HG03378 (cell line): Measurements from ENCODE around the gene RPL12.
"Not testable (repeated sequence)": the region's sequence is repeated elsewhere in the genome, so short reads cannot be mapped to it uniquely, and the experiment has no call there.

ENCODE experiments used
- ATAC-seq: cut with Tn5 transposase; IDR thresholded peaks from one replicate; pipeline ENCODE4 v1.9.1; 2021; ENCODE audit warnings: mild to moderate bottlenecking, moderate library complexity; ENCODE audit not compliant: unreplicated experiment

The RPL12 gene

GRCh38 chr9:127470662-127471061 is 19.5 kb upstream of the RPL12 start:
- ATAC-seq: no peak

DNA sequence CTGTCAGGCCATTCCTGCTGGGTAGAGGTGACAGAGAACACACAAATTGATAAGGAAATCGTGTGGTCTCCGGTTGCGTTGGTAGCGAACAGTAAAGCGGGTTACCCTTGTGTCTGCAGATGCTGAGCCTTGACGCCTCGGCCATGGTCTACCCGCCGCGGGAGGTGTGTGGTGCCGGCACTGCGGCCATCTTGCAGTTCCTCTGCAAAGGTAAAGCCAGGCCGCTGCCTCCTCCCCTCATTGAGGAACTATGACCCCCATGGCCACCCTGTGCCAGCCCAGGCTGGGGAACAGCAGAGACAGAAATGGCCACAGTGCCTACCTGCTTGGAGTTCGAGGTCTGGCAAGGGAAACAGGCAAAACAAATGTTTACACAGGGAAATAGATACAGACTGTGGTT is 16.4 kb upstream of the RPL12 start:
- no peak for ATAC-seq

DNA sequence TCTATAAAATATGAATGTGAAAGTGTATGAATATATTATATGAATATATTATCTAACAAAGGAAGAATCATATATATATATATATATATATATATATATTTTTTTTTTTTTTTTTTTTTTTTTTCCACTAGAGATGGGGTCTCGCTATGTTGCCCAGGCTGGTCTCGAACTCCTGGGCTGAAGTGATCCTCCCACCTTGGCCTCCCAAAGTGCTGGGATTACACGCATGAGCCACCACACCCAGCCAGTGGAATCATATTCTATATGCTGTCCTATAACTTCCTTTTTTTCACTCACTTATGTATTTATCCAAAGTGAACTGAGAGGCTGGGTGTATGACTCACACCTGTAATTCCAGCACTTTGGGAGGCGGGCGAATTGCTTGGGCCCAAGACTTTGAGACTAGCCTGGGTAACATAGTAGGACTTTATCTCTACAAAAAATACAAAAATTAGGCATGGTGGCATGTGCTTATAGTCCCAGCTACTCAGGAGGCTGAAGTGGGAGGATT is 15.3 kb upstream of the RPL12 start:
- not testable (repeated sequence) for ATAC-seq

DNA sequence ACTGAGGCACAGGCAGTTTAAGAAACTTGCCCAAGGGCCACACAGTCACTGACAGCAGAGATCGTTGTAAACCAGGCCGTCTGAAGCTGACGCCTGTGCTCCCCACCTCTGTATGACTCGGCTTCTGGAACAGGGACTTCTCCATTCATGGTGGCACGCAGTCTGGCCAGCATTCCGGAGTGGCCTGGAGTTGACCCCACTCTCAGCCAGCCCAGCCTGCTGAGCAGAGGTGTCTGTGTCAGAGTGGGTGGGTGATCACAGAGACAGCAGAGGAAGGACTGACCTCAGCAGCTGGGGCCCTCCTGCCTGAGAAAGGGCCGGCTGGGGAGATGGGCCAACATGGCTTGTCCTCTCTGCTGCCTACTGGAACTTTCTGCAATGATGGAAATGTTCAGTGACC is 12.7 kb upstream of the RPL12 start:
- no peak for ATAC-seq

- no peak for ATAC-seq
Observed at GRCh38 chr9:127463382-127463781, 12.2 kb upstream of the RPL12 start.

- ATAC-seq: no peak
Observed at GRCh38 chr9:127458921-127459320, 7.7 kb upstream of the RPL12 start.

DNA sequence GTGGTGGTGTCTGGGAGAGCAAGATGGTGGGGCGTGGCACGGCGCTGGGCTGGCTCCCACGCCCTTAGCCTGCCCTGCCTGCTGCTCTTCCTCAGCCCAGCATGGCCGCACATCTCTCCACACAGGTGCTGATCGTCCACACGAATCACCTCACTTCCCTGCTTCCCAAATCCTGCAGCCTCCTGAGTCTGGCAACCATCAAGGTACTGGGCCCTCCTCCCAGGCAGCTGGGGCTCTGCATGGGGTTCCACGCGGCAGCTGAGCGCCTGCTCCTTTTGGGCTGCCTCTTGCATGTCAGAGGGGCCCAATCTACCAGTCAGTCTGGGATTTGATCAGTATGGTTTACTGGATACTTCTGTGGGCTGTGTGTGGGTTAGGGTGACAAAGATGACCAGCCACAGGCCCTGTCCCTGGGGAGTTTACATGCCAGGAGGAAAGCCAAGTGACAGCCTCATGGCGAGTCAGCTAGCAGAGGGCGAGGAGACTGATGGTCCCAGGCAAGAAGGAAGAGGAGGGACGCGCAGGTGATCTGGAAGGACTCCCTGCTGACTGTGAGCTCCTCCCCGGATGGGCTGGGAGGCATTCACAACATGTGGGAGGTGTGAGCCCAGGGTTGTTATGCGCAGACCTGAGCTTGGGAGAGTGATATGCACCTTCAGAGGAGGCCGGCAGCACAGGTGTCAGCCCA is 6.1 kb upstream of the RPL12 start:
- ATAC-seq: no peak

DNA sequence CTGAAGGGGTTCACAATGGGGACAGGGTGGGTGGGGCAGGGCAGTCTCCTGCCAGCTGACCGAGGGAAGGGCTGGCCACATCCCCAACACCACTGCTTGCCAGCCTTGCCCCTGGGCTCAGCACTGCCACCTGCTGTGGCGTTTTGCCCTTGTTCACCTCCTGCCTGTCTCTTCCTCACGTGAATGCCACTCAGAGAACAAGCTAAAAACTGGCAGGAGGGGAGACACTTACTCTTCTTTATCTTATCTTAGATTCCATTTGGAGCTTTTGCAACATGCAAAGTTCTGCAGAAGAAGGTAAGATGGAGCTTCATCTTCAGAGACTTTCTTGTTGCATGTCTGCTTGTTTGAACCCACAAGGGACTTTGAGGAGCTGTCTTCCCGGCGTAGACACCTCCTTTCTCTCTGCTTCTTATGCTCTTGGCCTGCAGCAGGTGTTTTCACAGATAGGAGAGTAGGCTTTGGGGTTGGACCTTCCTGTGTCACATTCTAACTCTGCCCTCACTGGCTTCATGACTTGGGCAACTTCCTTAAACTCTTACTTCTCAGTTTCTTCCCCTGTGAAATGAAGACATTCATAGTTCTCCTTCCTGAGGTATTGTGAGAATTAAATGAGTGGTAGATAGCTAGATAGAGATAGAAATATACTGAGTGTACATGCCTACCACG is 4.3 kb upstream of the RPL12 start:
- no peak for ATAC-seq

DNA sequence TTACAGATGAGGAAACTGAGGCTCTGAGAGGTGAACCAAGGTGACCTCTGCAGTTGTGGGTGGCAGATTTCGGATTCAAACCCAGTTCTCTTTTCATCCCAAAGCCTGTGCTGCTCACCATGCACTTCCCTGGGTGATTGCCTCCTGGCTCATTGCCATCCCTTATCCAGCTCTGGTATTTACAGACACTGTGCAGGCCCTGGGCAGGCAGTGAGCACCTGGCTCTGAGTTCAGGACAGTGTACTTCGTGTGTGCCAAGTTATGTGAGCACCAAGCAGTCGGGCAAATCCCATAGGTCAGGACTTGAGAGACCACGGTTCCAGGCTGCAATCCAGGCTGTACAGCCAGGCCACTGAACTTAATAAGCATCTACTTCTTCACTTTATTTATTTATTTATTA is 1.5 kb upstream of the RPL12 start:
- no peak for ATAC-seq

- peak; percentile 3 for ATAC-seq
Observed at GRCh38 chr9:127451858-127452656, 851 bp upstream of the RPL12 start.

GRCh38 chr9:127451608-127451857 is 327 bp upstream of the RPL12 start:
- peak; percentile 25 for ATAC-seq

DNA sequence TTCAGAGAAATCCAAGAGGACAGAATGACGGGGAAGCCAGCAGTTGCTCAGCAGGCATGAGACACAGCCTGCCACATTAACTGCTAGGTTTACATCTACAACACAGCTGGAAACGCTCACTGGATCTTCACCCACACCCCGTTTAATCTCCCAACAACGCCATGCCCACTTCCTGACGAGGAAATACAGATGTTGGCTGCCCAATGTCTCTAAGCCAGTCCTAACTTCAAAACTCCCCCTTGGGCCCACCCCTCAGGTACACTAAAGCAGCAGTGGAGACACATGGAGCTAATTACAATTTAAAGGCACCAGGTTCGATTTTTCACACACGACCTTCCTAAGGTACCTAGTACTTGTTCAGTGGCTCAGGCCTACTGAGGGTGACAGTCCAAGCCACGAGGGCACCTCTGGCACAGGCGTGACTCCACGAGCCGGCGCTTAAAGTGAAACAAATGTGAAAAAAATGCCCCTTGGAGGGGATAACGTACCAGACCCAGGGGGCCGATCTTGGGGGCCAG is 904 bp downstream of the RPL12 start:
- no peak for ATAC-seq

DNA sequence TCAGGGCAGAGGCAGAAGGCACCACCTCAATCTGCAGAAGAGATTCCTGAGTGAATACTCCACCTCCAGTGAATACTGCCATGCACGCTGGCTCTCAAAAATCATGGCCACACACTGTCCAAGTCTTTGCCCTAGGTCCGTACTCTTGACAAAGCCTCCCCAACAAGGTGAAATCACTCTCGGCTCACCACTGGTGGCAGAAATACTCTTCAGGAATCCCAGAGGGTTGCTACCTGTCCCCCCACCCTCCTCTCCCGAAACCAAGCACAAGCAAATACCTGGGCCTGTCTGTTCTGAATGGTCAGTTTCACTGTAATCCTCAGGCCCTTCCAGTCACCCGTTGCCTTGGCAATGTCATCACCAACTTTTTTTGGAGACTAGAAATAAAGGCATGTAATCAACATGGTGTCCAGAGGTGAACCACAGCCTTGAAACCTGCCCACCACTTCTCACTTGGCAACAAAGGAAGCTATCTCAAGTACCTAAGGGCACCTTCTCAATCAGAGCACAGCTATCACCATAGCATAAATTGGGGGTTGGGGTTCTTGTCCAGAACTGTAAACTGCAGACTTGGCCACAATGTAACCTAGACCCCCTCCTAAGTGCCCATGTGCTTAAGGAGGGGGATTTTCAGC is 1.8 kb downstream of the RPL12 start:
- ATAC-seq: no peak

DNA sequence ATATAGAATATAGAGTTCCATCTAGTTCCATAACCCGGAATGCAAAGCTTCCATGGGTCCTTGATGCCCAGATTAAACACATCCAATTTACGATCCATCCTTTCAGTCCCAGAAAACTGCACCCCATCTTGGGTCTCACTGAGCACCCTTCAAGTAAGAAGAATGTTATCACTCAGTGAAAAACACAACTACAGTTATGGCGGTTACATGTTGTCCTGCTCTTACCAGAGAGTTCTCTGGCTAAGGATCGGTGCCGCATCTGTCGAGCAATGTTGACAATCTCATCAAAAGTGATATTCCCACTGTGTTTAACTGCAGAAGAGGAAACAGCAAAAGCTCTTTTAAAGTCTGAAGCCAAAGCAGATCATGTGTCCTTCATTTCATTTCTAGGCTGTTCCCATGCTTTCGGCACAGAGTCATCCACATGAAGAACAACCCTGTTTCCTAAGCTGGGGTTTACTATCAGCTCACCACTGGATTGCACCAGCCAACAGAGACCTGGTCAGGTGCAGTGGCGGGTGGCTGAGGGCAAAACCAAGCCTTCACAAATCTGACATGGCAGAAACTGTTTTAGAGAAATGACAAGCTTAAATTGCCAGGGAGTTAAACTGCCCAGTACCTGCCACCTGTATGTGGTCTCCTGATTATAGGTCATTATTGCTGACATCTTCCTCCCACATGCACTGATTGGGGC is 2.9 kb downstream of the RPL12 start:
- no peak for ATAC-seq

DNA sequence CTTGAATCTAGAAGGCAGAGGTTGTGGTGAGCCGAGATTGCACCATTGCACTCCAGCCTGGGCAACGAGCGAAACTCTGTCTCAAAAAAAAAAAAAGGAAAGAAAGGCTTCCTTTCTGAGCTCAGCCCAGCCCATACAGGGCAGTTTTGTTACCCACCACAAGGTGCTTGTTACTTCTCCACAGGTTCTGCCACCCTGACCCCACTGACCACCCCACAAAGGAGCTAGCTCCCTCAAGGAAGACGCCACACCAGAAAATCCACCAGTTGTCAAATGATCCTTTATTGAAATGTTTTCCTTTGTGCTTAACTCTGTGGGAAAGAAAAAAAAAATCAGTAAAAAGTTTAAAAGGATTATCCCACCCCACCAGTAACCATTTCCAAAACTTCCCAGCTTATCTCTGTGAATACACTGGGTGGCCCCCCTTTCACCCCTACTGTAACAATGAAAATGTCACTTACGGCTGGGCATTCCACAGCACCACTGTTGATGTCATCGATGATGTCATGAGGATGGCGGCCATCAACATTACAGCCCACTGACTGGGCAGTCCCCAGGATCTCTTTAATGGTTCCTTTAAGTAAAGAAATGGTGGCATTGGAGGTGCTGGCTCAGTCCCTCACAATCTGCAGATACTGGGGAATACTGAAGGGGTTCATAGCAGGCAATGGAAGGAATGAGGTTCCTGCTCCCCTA is 3.6 kb downstream of the RPL12 start:
- no peak for ATAC-seq

DNA sequence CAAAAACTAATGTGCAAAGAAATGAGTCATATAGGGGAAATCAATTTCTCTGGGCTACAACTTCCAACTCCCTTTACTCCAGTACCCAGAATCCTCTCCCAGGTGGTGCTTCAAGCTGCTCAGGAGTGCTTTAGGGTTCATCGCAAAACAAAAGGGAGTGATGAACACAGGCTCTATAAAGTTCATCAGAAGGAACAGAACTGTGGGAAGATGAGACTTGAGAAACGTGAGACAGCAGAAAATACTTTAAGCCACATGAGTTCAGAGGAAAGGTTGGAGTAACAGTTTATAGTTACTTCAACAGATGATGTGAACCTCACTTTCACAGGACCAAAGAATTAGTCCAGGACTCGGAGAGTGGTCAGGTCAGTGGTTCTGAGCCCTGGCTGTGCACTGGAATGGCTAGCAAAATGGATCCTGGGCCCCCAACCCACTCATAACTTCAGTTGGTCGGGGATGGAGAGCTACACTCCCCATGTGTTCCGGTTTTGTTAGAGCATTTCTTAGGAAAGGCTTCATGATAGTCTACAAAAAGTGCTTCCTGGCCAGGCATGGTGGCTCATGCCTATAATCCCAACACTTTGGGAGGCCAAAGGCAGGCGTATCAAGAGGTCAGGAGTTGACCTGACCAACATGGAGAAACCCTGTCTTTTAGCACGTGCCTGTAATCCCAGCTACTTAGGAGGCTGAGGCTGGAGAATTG is 4.3 kb downstream of the RPL12 start:
- no peak for ATAC-seq

GRCh38 chr9:127445851-127446712 is 5.1 kb downstream of the RPL12 start:
- no peak for ATAC-seq
